ENCODE measurements around the gene RPL10. TPM values are rescaled to one million over a fixed set of nuclear protein-coding genes. Genes with fewer than 3 reads are reported as not detected.
A peak's percentile ranks its signal among the peaks of the same experiment; 100 is the strongest.

The RPL10 gene
- total and polyA plus RNA-seq, 9 of the 15 experiments (the other 6 are each of a cell fraction or from before 2014, with no cell fraction given) = 3,774 to 7,600 (median 5,014) TPM

GRCh38 chrX:154369449-154370299 lies 28.5 kb upstream of the RPL10 start (continued):
- TF ChIP-seq ATF6 (CRISPR knock-in tag; IDR thresholded peaks at IDR 0.05) (no peak), DLX4 (CRISPR knock-in tag; IDR thresholded peaks at IDR 0.05) (no peak), SMARCA5 (IDR thresholded peaks at IDR 0.05) (no peak), CBX5 (IDR thresholded peaks at IDR 0.05; ENCODE audit: borderline replicate concordance, low read depth) (no peak), TAF1 (IDR thresholded peaks at IDR 0.05; ENCODE audit: control insufficient read depth, extremely low read depth, insufficient read depth, low read length, severe bottlenecking) (peak; percentile 30), ZNF431 (CRISPR knock-in tag; IDR thresholded peaks at IDR 0.05) (no peak), ZFP36 (IDR thresholded peaks at IDR 0.05; ENCODE audit: low read depth, low read length, partially characterized antibody) (peak; percentile 68), ZNF778 (CRISPR knock-in tag; IDR thresholded peaks at IDR 0.05) (no peak), CHCHD3 (CRISPR knock-in tag; IDR thresholded peaks at IDR 0.05) (no peak), ZNF3 (CRISPR knock-in tag; IDR thresholded peaks at IDR 0.05) (no peak), TEAD4 (IDR thresholded peaks at IDR 0.05; ENCODE audit: low read length) (no peak), TEAD4 (CRISPR knock-in tag; IDR thresholded peaks at IDR 0.05; ENCODE audit: borderline replicate concordance) (no peak), PRDM10 (IDR thresholded peaks at IDR 0.05; ENCODE audit: partially characterized antibody) (peak; percentile 14), HES1 (IDR thresholded peaks at IDR 0.05; ENCODE audit: low read depth) (no peak), ZNF57 (CRISPR knock-in tag; IDR thresholded peaks at IDR 0.05) (no peak), HOMEZ (CRISPR knock-in tag; IDR thresholded peaks at IDR 0.05) (no peak)

Measured in K562 (cell line).